CD4-positive, alpha-beta memory T cell (primary cell): Measurements from ENCODE around the gene PVR. TPM values are rescaled to one million over a fixed set of nuclear protein-coding genes. Genes with fewer than 3 reads are reported as not detected.
"Not testable (repeated sequence)": the region's sequence is repeated elsewhere in the genome, so short reads cannot be mapped to it uniquely, and the experiment has no call there.

Experiments
- CTCF ChIA-PET: fragments of 350-600 bp; sonication (Branson Sonifier 250); formaldehyde crosslinking; loops from one replicate; lab custom pipeline; 2021; ENCODE audit warnings: inconsistent platforms; ENCODE audit not compliant: partially characterized antibody; lab: Charles Lee
- POLR2A ChIA-PET: fragments of 350-600 bp; sonication (Branson Sonifier 250); formaldehyde crosslinking; loops from one replicate; lab custom pipeline; 2021; ENCODE audit not compliant: partially characterized antibody; lab: Charles Lee
- DNase-seq, 5 donors: peaks; one replicate each; pipeline versions ENCODE4 v3.0.0 to v3.0.0-alpha.2; 2020 to 2022; ENCODE audit warnings: mixed read lengths in 1 of 5
- H3K27ac ChIP-seq: one replicate; pipeline ENCODE4 v1.7.0; 2013; ENCODE audit warnings: low read depth, low read length
- H3K27me3 ChIP-seq: 2 replicates; pipeline ENCODE4 v1.7.0; 2013; ENCODE audit warnings: mild to moderate bottlenecking, low read length, moderate library complexity; ENCODE audit not compliant: insufficient read depth
- H3K36me3 ChIP-seq: 2 replicates; pipeline ENCODE4 v1.7.0; 2013; ENCODE audit warnings: mild to moderate bottlenecking, low read length, moderate library complexity; ENCODE audit not compliant: insufficient read depth
- H3K4me1 ChIP-seq: 2 replicates; pipeline ENCODE4 v1.7.0; 2013; ENCODE audit warnings: mild to moderate bottlenecking, low read length, moderate library complexity; ENCODE audit not compliant: insufficient read depth
- H3K4me3 ChIP-seq, 2 donors: one replicate each; pipeline ENCODE4 v1.7.0; 2013; ENCODE audit warnings: low read length in 2 of 2, mild to moderate bottlenecking in 1 of 2
- H3K9me3 ChIP-seq, 2 donors: one replicate each; pipeline ENCODE4 v1.7.0; 2013; ENCODE audit warnings: low read length in 2 of 2, control low read depth in 1 of 2; ENCODE audit not compliant: control insufficient read depth in 1 of 2
- H3K27ac Mint-ChIP-seq, 7 donors: one replicate each; pipeline ENCODE4 v1.8.0; 2020 to 2021; ENCODE audit warnings: mixed read lengths in 7 of 7, mild to moderate bottlenecking in 6 of 7, inconsistent platforms in 3 of 7, moderate library complexity in 3 of 7
- H3K27me3 Mint-ChIP-seq, 2 donors: one replicate each; pipeline ENCODE4 v1.8.0; 2020 to 2021; ENCODE audit warnings: mixed read lengths in 2 of 2
- H3K36me3 Mint-ChIP-seq, 2 donors: one replicate each; pipeline ENCODE4 v1.8.0; 2020 to 2021; ENCODE audit warnings: mixed read lengths in 2 of 2, inconsistent platforms in 1 of 2, mild to moderate bottlenecking in 1 of 2
- H3K4me1 Mint-ChIP-seq, 4 donors: one replicate each; pipeline ENCODE4 v1.8.0; 2020 to 2021; ENCODE audit warnings: mixed read lengths in 4 of 4, mild to moderate bottlenecking in 1 of 4
- H3K4me3 Mint-ChIP-seq, 8 donors: one replicate each; pipeline ENCODE4 v1.8.0; 2020 to 2021; ENCODE audit warnings: mixed read lengths in 8 of 8, mild to moderate bottlenecking in 7 of 8, moderate library complexity in 6 of 8, inconsistent platforms in 3 of 8
- H3K9me3 Mint-ChIP-seq, 8 donors: one replicate each; pipeline ENCODE4 v1.8.0; 2020 to 2021; ENCODE audit warnings: mixed read lengths in 8 of 8, mild to moderate bottlenecking in 5 of 8, inconsistent platforms in 3 of 8, moderate library complexity in 1 of 8
- intact Hi-C: fragments of 100-400 bp; cut with micrococcal nuclease; formaldehyde crosslinking; loops from one replicate; pipeline ENCODE4 v1.15.1; 2023
- polyA plus RNA-seq, 2 donors: library from polyadenylated mRNA; unstranded; fragments of 300-500 nt; fragmentation: Illumina TruSeq; gene quantifications; one replicate each; pipeline ENCODE4 v1.2.3, GENCODE V29; 2021
- total RNA-seq, 2 experiments: library from RNA; stranded (reverse); gene quantifications; one replicate each; pipeline ENCODE4 v1.2.3, GENCODE V29; 2021

PVR gene
- total and polyA plus RNA-seq, 4 experiments from 2014 or later, result 0.34 to 1.7 (median 1.0) TPM; not detected in 1

- Mint-ChIP-seq H3K4me3 (no peak overlapping the region), H3K9me3 (no peaks in the 10 kb centered on the region), H3K4me1 (no peaks in the 10 kb centered on the region), H3K36me3 (no peaks in the 10 kb centered on the region), H3K27ac (no peak overlapping the region), H3K27me3 (no peaks in the 10 kb centered on the region)
- H3K4me3 ChIP-seq, result no peak overlapping the region
- H3K9me3 ChIP-seq, result no peaks in the 10 kb centered on the region
- H3K36me3 ChIP-seq, result no peaks in the 10 kb centered on the region
- no peak for DNase-seq
- no peaks in the 10 kb centered on the region for H3K27me3 ChIP-seq
- H3K4me1 ChIP-seq, result no peaks in the 10 kb centered on the region
- ChIA-PET POLR2A (interaction anchor here (1.3 kb wide), 1 partner anchor 8 kb away, joined by 3 read pairs; no protein-coding TSS in a partner anchor), CTCF (interaction anchor here (0.8 to 1.4 kb wide), 2 partner anchors 8 to 10 kb away, joined by 3 read pairs; no protein-coding TSS in a partner anchor)
- H3K27ac ChIP-seq, result no peak overlapping the region
- intact Hi-C loops, result no loop called here
These were observed 19.1 kb downstream of the PVR start for GRCh38 chr19:44662691-44663385.

DNA sequence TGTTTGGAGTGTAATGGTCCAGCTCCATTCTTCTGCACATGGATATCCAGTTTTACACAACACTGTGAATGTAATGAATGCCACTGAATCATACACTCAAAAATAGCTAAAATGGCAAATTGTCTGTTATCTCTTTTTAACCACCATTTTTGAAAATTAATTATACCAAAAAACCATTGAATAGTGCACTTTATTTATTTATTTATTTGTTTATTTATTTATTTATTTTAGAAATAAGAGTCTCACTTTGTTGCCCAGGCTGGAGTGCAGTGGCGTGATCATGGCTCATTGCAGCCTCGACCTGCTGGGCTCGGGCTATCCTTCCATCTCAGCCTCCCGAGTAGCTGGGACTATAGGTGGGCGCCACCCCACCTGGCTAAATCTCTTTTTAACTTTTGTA lies 20.3 kb downstream of the PVR start:
- Histone ChIP-seq H3K4me3 (no peak overlapping the region), H3K9me3 (no peaks in the 10 kb centered on the region), H3K27me3 (no peaks in the 10 kb centered on the region), H3K4me1 (no peaks in the 10 kb centered on the region), H3K27ac (no peak overlapping the region), H3K36me3 (no peaks in the 10 kb centered on the region)
- H3K4me3 Mint-ChIP-seq, result no peak overlapping the region
- CTCF ChIA-PET, result no interaction called here
- H3K4me1 Mint-ChIP-seq, result no peaks in the 10 kb centered on the region
- H3K36me3 Mint-ChIP-seq, result no peaks in the 10 kb centered on the region
- no peak for DNase-seq
- H3K9me3 Mint-ChIP-seq, result no peaks in the 10 kb centered on the region
- H3K27me3 Mint-ChIP-seq, result no peaks in the 10 kb centered on the region
- H3K27ac Mint-ChIP-seq, result no peak overlapping the region
- POLR2A ChIA-PET, result interaction anchor here (1.3 kb wide), 1 partner anchor 10 kb away, joined by 3 read pairs; no protein-coding TSS in a partner anchor
- intact Hi-C loops, result no loop called here

DNA sequence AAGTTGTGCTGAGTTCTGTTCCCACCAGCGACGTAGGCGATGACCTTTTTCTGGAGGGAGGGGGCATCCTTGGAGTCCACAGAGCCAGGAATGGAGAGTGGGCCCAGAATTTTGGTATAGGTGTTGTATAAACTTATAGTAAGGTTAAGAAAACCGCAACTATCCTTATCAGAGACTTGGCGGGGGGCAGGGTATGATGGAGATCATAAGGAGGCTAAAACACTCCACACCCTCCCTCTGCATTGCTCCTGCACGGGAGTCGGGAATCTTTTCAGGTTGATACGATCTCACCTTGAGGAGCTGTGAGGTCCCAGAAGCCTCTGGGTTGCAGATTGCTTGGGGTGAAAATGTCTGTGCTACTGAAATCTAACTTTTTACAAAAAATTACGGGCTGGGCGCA lies 21.3 kb downstream of the PVR start:
- ChIA-PET POLR2A (no interaction called here), CTCF (no interaction called here)
- no peak overlapping the region for H3K4me3 Mint-ChIP-seq
- intact Hi-C loops, result no loop called here
- Histone ChIP-seq H3K4me3 (no peak overlapping the region), H3K9me3 (no peaks in the 10 kb centered on the region), H3K36me3 (no peaks in the 10 kb centered on the region), H3K4me1 (no peaks in the 10 kb centered on the region), H3K27ac (no peak overlapping the region), H3K27me3 (no peaks in the 10 kb centered on the region)
- H3K27ac Mint-ChIP-seq, result no peak overlapping the region
- no peaks in the 10 kb centered on the region for H3K27me3 Mint-ChIP-seq
- DNase-seq, result no peak
- H3K4me1 Mint-ChIP-seq, result no peaks in the 10 kb centered on the region
- no peaks in the 10 kb centered on the region for H3K9me3 Mint-ChIP-seq
- no peaks in the 10 kb centered on the region for H3K36me3 Mint-ChIP-seq

- intact Hi-C loops, result no loop called here
- no peaks in the 10 kb centered on the region for H3K4me1 ChIP-seq
- H3K27me3 ChIP-seq, result no peaks in the 10 kb centered on the region
- no peaks in the 10 kb centered on the region for H3K9me3 ChIP-seq
- no peak overlapping the region for H3K27ac ChIP-seq
- ChIA-PET POLR2A (no interaction called here), CTCF (no interaction called here)
- H3K4me1 Mint-ChIP-seq, result no peaks in the 10 kb centered on the region
- H3K27ac Mint-ChIP-seq, result no peak overlapping the region
- DNase-seq, result no peak
- H3K9me3 Mint-ChIP-seq, result no peaks in the 10 kb centered on the region
- H3K27me3 Mint-ChIP-seq, result no peaks in the 10 kb centered on the region
- H3K36me3 ChIP-seq, result no peaks in the 10 kb centered on the region
- H3K36me3 Mint-ChIP-seq, result no peaks in the 10 kb centered on the region
- no peak overlapping the region for H3K4me3 Mint-ChIP-seq
- H3K4me3 ChIP-seq, result no peak overlapping the region
These were observed 23.3 kb downstream of the PVR start for GRCh38 chr19:44666852-44667556.

DNA sequence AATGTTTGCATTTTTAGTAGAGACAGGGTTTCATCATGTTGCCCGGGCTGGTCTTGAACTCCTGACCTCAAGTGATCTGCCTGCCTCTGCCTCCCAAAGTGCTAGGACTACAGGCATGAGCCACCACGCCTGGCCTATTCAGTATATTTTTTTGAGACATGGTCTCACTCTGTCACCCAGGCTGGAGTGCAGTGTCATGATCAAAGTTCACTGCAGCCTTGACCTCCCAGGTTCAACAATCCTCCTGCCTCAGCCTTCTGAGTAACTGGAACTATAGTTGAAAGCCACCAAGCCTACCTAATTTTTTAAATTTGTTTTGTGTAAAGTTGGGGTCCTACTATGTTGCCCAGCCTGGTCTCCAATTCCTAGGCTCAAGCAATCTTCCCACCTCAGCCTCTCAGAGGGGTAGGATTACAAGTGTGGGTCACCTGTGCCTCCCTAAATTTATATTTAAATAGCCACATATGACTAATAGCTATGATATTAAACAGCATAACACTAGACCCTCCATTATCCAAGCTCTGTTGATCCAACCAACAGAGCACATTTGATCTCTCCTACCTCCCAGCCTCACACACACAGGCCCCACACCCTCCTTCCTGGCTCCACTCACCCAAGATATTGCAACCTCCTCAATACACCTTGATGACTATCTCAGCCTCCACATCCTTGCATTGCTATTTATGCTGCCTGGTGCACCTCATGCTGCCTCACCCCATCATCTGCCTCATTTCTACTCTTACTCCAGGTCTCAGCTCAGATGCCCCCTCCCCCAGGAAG lies 25.5 kb downstream of the PVR start:
- H3K27me3 Mint-ChIP-seq, result peaks cover 0 to 7% of the 10 kb centered on the region in 2 donors
- no peaks in the 10 kb centered on the region for H3K4me1 Mint-ChIP-seq
- ChIA-PET POLR2A (no interaction called here), CTCF (interaction anchor here (1.5 kb wide), 1 partner anchor 12 kb away, joined by 3 read pairs; no protein-coding TSS in a partner anchor)
- H3K36me3 Mint-ChIP-seq, result no peaks in the 10 kb centered on the region
- Histone ChIP-seq H3K9me3 (no peaks in the 10 kb centered on the region), H3K36me3 (no peaks in the 10 kb centered on the region), H3K4me3 (no peak overlapping the region), H3K27me3 (no peaks in the 10 kb centered on the region), H3K4me1 (no peaks in the 10 kb centered on the region), H3K27ac (no peak overlapping the region)
- intact Hi-C loops, result no loop called here
- H3K9me3 Mint-ChIP-seq, result peaks cover 0 to 4% (median 0%) of the 10 kb centered on the region in 8 donors
- no peak for DNase-seq
- H3K4me3 Mint-ChIP-seq, result no peak overlapping the region
- H3K27ac Mint-ChIP-seq, result no peak overlapping the region

DNA sequence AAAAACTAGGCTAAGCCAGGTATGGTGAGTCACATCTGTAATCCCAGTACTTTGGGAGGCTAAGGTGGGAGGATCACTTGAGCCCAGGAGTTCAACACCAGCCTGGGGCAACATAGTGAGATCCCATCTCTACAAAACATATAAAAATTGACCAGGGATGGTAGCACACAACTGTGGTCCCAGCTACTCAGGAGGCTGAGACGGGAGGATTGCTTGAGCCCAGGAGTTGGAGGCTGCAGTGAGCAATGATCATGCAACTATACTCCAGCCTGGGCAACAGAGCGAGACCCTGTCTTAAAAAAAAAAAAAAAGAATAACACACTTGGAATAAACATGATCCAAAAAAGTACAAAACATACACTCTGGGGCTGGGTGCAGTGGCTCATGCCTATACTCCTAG lies 26.3 kb downstream of the PVR start:
- POLR2A ChIA-PET, H3K9me3 Mint-ChIP-seq, H3K36me3 ChIP-seq, H3K27me3 ChIP-seq, H3K27ac Mint-ChIP-seq, intact Hi-C loops, CTCF ChIA-PET, DNase-seq, H3K4me3 Mint-ChIP-seq, H3K36me3 Mint-ChIP-seq, H3K4me1 Mint-ChIP-seq, H3K4me1 ChIP-seq, H3K4me3 ChIP-seq, H3K27ac ChIP-seq, H3K27me3 Mint-ChIP-seq, H3K9me3 ChIP-seq: not testable (repeated sequence)

DNA sequence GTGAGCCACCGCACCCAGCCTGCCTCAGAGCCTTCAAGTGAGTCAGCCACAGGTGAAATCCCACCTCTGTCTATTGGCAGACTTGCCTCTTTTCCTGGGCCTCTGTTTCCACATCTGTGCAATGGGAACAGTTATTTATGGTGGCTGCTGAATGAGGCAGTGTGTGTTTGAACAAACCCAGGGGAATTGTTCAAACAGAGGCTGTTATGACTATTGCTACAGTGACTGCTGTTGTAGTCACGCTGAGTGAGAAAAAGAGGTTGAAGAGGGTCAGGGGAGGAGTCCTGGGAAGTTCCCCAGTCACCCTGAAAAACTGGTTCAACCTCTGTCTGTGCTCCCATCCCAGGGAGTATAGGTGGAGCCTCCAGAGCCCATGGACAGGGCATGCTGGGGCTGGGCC lies 27.7 kb downstream of the PVR start, which contains the start of gene CEACAM19:
Gene CEACAM19 (plus strand): TSS at position 83 of the 400 bp plus-strand sequence. CDS start 450 bp downstream, outside the sequence.
- H3K4me1 ChIP-seq, result no peaks in the 10 kb centered on the region
- H3K27me3 ChIP-seq, result no peaks in the 10 kb centered on the region
- DNase-seq, result no peak
- no peak within 1 kb of the TSS for H3K27ac ChIP-seq
- intact Hi-C loops, result no loop called here
- Mint-ChIP-seq H3K4me1 (no peaks in the 10 kb centered on the region), H3K4me3 (no peak within 1 kb of the TSS), H3K9me3 (peaks cover 0 to 4% (median 0%) of the 10 kb centered on the region in 8 donors), H3K27me3 (peaks cover 0 to 10% of the 10 kb centered on the region in 2 donors), H3K36me3 (no peaks in the 10 kb centered on the region), H3K27ac (no peak within 1 kb of the TSS)
- POLR2A ChIA-PET, result no interaction called here
- no peak within 1 kb of the TSS for H3K4me3 ChIP-seq
- CTCF ChIA-PET, result no interaction called here
- H3K9me3 ChIP-seq, result no peaks in the 10 kb centered on the region
- H3K36me3 ChIP-seq, result no peaks in the 10 kb centered on the region
